ENCODE results near the gene TBC1D22A. TPM values are rescaled to one million over a fixed set of nuclear protein-coding genes. Genes with fewer than 3 reads are reported as not detected.

Gene TBC1D22A
- total and polyA plus RNA-seq, 9 of the 15 experiments (the other 6 are each of a cell fraction or from before 2014, with no cell fraction given), result 0.20 to 11.5 (median 5.2) TPM

DNA sequence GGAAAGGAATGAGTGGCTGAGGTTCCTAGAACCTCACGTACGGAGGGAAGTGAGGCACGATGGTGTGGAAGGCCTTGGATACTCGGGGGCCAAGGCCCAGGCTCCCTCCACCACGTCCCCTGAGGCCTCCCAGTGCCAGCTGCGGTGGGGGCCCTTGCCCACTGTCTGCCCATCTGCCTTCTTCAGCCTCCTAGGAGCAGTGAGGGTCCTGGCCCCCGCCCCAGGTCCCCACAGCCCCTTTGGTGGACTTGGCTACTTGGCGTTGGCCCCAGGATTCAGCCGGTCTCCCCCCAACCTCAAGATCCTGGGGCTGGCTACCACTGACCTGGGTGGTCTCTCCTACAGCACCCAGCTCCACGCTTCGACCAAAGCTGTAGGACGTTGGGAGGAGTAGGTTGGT is 373.6 kb downstream of the TBC1D22A start:
- no peak overlapping the region for H3K4me3 ChIP-seq
- H3K9me3 ChIP-seq (replicated peaks; ENCODE audit: control insufficient read depth, insufficient read depth, low read depth, low read length), result no peaks in the 10 kb centered on the region
- H3K9me1 ChIP-seq (ENCODE audit: control insufficient read depth, insufficient read depth, low read length), result no peaks in the 10 kb centered on the region
- H3K4me1 ChIP-seq (replicated peaks in 1 of 2; ENCODE audit: control insufficient read depth in 2 of 2, insufficient read depth in 2 of 2, low read length in 2 of 2), result peaks cover 0 to 12% of the 10 kb centered on the region in 2 experiments; a peak in 2 of 5 replicates
- POLR2A ChIA-PET, result no interaction called here
- no peak for ATAC-seq
- in situ Hi-C loops (cut with MboI) (no loop called here), intact Hi-C loops (cut with micrococcal nuclease) (no loop called here)
- no peak for FAIRE-seq
- 18% methylated on average over 5 of the region's 12 CpGs for WGBS (ENCODE audit: insufficient coverage, low coverage, missing lambda C conversion rate)
- no peak for TF ChIP-seq MTA3 (IDR thresholded peaks at IDR 0.05; ENCODE audit: borderline replicate concordance)
- no peak for TF ChIP-seq MCM2 (IDR thresholded peaks at IDR 0.05; ENCODE audit: low read depth)
- TF ChIP-seq NEUROD1 (IDR thresholded peaks at IDR 0.05; ENCODE audit: borderline replicate concordance, low read depth, low read length, partially characterized antibody), result no peak
- TF ChIP-seq ZNF76 (CRISPR knock-in tag; IDR thresholded peaks at IDR 0.05; ENCODE audit: borderline replicate concordance), result no peak
- TF ChIP-seq SUPT5H (IDR thresholded peaks at IDR 0.05), result no peak
- TF ChIP-seq GTF2F1 (IDR thresholded peaks at IDR 0.05; ENCODE audit: low read depth, low read length), result no peak
- TF ChIP-seq SRSF9 (IDR thresholded peaks at IDR 0.05; ENCODE audit: borderline replicate concordance, low read depth, low read length), result no peak
- TF ChIP-seq ADNP (tag; IDR thresholded peaks at IDR 0.05), result no peak
- no peak for TF ChIP-seq XRCC4 (IDR thresholded peaks at IDR 0.05; ENCODE audit: extremely low read depth, insufficient read depth, insufficient read length)
- TF ChIP-seq BCOR (IDR thresholded peaks at IDR 0.05), result no peak
- no peak for TF ChIP-seq POLR3A (IDR thresholded peaks at IDR 0.05; ENCODE audit: borderline replicate concordance, extremely low read depth, insufficient read depth, insufficient read length)
- TF ChIP-seq, protein P1, sequence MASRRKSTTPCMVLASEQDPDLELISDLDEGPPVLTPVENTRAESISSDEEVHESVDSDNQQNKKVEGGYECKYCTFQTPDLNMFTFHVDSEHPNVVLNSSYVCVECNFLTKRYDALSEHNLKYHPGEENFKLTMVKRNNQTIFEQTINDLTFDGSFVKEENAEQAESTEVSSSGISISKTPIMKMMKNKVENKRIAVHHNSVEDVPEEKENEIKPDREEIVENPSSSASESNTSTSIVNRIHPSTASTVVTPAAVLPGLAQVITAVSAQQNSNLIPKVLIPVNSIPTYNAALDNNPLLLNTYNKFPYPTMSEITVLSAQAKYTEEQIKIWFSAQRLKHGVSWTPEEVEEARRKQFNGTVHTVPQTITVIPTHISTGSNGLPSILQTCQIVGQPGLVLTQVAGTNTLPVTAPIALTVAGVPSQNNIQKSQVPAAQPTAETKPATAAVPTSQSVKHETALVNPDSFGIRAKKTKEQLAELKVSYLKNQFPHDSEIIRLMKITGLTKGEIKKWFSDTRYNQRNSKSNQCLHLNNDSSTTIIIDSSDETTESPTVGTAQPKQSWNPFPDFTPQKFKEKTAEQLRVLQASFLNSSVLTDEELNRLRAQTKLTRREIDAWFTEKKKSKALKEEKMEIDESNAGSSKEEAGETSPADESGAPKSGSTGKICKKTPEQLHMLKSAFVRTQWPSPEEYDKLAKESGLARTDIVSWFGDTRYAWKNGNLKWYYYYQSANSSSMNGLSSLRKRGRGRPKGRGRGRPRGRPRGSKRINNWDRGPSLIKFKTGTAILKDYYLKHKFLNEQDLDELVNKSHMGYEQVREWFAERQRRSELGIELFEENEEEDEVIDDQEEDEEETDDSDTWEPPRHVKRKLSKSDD (conservative IDR thresholded peaks at IDR 0.05; ENCODE audit: low read length), result no peak
- TF ChIP-seq SAP30 (IDR thresholded peaks at IDR 0.05; ENCODE audit: borderline replicate concordance, insufficient read depth, low read depth, low read length, poor library complexity, severe bottlenecking), result no peak
- no peak overlapping the region for H2AFZ ChIP-seq (ENCODE audit: low read depth, low read length)
- no peak overlapping the region for H3K27ac ChIP-seq (ENCODE audit: extremely low read depth, low read depth, low read length)
- no peaks in the 10 kb centered on the region for H3K27me3 ChIP-seq (ENCODE audit: control insufficient read depth in 2 of 2, insufficient read depth in 2 of 2, low read length in 2 of 2)
- no peaks in the 10 kb centered on the region for H3K36me3 ChIP-seq (ENCODE audit: control insufficient read depth, insufficient read depth, low read length)
- BruUV-seq (replicated peaks), result no TSS peak
- H3K4me2 ChIP-seq (ENCODE audit: insufficient read depth, low read length), result no peak overlapping the region
- H4K20me1 ChIP-seq (replicated peaks; ENCODE audit: control insufficient read depth, insufficient read depth, low read length), result no peaks in the 10 kb centered on the region
- H3K79me2 ChIP-seq (ENCODE audit: control insufficient read depth, insufficient read depth, low read length), result no peaks in the 10 kb centered on the region
- H3K9ac ChIP-seq (ENCODE audit: insufficient read depth in 1 of 2, low read depth in 2 of 2, low read length in 2 of 2), result no peak overlapping the region
- DNase-seq (ENCODE audit: extremely low read depth in 1 of 4, low spot score in 3 of 4), result no peak
- CTCF ChIA-PET (ENCODE audit: low intra/inter-chr PET ratio), result no interaction called here

Measured in K562 (cell line).